SU-DHL-6 (cell line): ENCODE measurements around the gene TMIGD2.

Experiments
- H2AFZ ChIP-seq: fragments of 200-600 bp; sonication (generic); 2 replicates; pipeline ENCODE4 v1.6.1; 2014; ENCODE audit warnings: low read depth, mild to moderate bottlenecking, moderate library complexity, mixed read lengths, antibody characterized with exemption, low read length; ENCODE audit not compliant: severe bottlenecking
- H3F3A ChIP-seq: fragments of 200-600 bp; shearing (Covaris generic); 2 replicates; pipeline ENCODE4 v1.6.0; 2016; ENCODE audit warnings: antibody characterized with exemption, mild to moderate bottlenecking; ENCODE audit not compliant: insufficient read depth
- H3K27ac ChIP-seq: fragments of 200-600 bp; sonication (generic); 2 replicates; pipeline ENCODE4 v1.5.1; 2016; ENCODE audit warnings: low read depth, mild to moderate bottlenecking, low read length, moderate library complexity, mixed read lengths
- H3K27me3 ChIP-seq: fragments of 200-600 bp; sonication (generic), shearing (Covaris generic); 2 replicates; pipeline ENCODE4 v1.6.0; 2014; ENCODE audit warnings: mild to moderate bottlenecking, low read length
- H3K36me3 ChIP-seq: fragments of 200-600 bp; sonication (generic); 2 replicates; pipeline ENCODE4 v1.6.1; 2014; ENCODE audit warnings: mild to moderate bottlenecking, low read length, mixed read lengths
- H3K4me2 ChIP-seq: fragments of 300-600, 200-600 bp; shearing (Covaris generic), sonication (generic); 2 replicates; pipeline ENCODE4 v1.6.0; 2014; ENCODE audit warnings: low read length, low read depth, mild to moderate bottlenecking; ENCODE audit not compliant: poor library complexity, severe bottlenecking
- H3K4me3 ChIP-seq: fragments of 200-600 bp; sonication (generic); 2 replicates; pipeline ENCODE4 v1.5.1; 2014; ENCODE audit warnings: antibody characterized with exemption, low read length, mild to moderate bottlenecking, mixed read lengths; ENCODE audit not compliant: insufficient read depth, poor library complexity, severe bottlenecking
- H3K79me2 ChIP-seq: fragments of 200-600 bp; sonication (generic); 2 replicates; pipeline ENCODE4 v1.6.1; 2014; ENCODE audit warnings: mild to moderate bottlenecking, low read length, moderate library complexity; ENCODE audit not compliant: insufficient read depth
- H3K9ac ChIP-seq: fragments of 200-600 bp; sonication (generic); 2 replicates; pipeline ENCODE4 v1.7.0; 2014; ENCODE audit warnings: mild to moderate bottlenecking, low read length
- H3K9me2 ChIP-seq: fragments of 200-600 bp; sonication (generic); replicated peaks from 2 replicates; pipeline ENCODE4 v1.6.1; 2014; ENCODE audit warnings: low read length; ENCODE audit not compliant: insufficient read depth
- H3K9me3 ChIP-seq: fragments of 200-600 bp; sonication (generic); 2 replicates; pipeline ENCODE4 v1.6.1; 2014; ENCODE audit warnings: low read length, mixed read lengths; ENCODE audit not compliant: insufficient read depth
- H4K20me1 ChIP-seq: fragments of 200-600 bp; sonication (generic); 2 replicates; pipeline ENCODE4 v1.6.1; 2014; ENCODE audit warnings: low read depth, mild to moderate bottlenecking, antibody characterized with exemption, low read length, moderate library complexity, mixed read lengths
- CTCF ChIP-seq: fragments of 200-600 bp; sonication (generic); IDR thresholded peaks from one replicate; pipeline ENCODE4 v1.5.1; 2017; ENCODE audit warnings: antibody characterized with exemption, mild to moderate bottlenecking, low read length, moderate library complexity; ENCODE audit not compliant: insufficient read depth, poor library complexity, severe bottlenecking
- EZH2phosphoT487 ChIP-seq: fragments of 200-600 bp; sonication (generic), shearing (Covaris generic); conservative IDR thresholded peaks from 2 replicates; pipeline ENCODE4 v1.6.1; 2018; ENCODE audit warnings: mild to moderate bottlenecking, antibody characterized with exemption, low read length, moderate library complexity, mixed read lengths

TMIGD2 gene

GRCh38 chr19:4266253-4267000, 35.8 kb downstream of the TMIGD2 start:
- H3K4me2 ChIP-seq: no peak overlapping the region

GRCh38 chr19:4264812-4265211, 37.4 kb downstream of the TMIGD2 start:
- H3K27ac ChIP-seq: no peak overlapping the region
- no peak overlapping the region for H3K4me2 ChIP-seq
- H3K4me3 ChIP-seq: no peak overlapping the region
- no peaks in the 10 kb centered on the region for H4K20me1 ChIP-seq
- no peaks in the 10 kb centered on the region for H3K9me3 ChIP-seq
- no peak for TF ChIP-seq CTCF
- no peak for TF ChIP-seq EZH2phosphoT487
- H3K36me3 ChIP-seq: peaks cover 2% of the 10 kb centered on the region; the same call in 1 of the 2 replicates
- no peak overlapping the region for H2AFZ ChIP-seq
- H3K79me2 ChIP-seq: no peaks in the 10 kb centered on the region
- H3K9ac ChIP-seq: no peak overlapping the region
- no peaks in the 10 kb centered on the region for H3F3A ChIP-seq
- H3K9me2 ChIP-seq: no peaks in the 10 kb centered on the region
- H3K27me3 ChIP-seq: no peaks in the 10 kb centered on the region

More at GRCh38 chr19:4266253-4267000, 35.8 kb downstream of the TMIGD2 start:
- no peak overlapping the region for H3K4me3 ChIP-seq
- no peaks in the 10 kb centered on the region for H3K9me3 ChIP-seq
- H3K79me2 ChIP-seq: no peaks in the 10 kb centered on the region
- no peaks in the 10 kb centered on the region for H3K9me2 ChIP-seq
- H3F3A ChIP-seq: no peaks in the 10 kb centered on the region
- no peaks in the 10 kb centered on the region for H3K27me3 ChIP-seq
- TF ChIP-seq CTCF (no peak), EZH2phosphoT487 (no peak)
- no peak overlapping the region for H3K27ac ChIP-seq
- no peak overlapping the region for H3K9ac ChIP-seq
- no peak overlapping the region for H2AFZ ChIP-seq
- peaks cover 2% of the 10 kb centered on the region; the same call in 1 of the 2 replicates for H3K36me3 ChIP-seq
- no peaks in the 10 kb centered on the region for H4K20me1 ChIP-seq

GRCh38 chr19:4260613-4261191, 41.5 kb downstream of the TMIGD2 start:
- H3K4me2 ChIP-seq: no peak overlapping the region
- H3K9me2 ChIP-seq: no peaks in the 10 kb centered on the region
- H2AFZ ChIP-seq: no peak overlapping the region
- TF ChIP-seq EZH2phosphoT487: no peak
- no peak for TF ChIP-seq CTCF
- H3F3A ChIP-seq: no peaks in the 10 kb centered on the region
- no peaks in the 10 kb centered on the region for H3K79me2 ChIP-seq
- peaks cover 7% of the 10 kb centered on the region; the same call in 1 of the 2 replicates for H3K36me3 ChIP-seq
- no peaks in the 10 kb centered on the region for H3K9me3 ChIP-seq
- no peaks in the 10 kb centered on the region for H3K27me3 ChIP-seq
- H3K4me3 ChIP-seq: no peak overlapping the region
- no peak overlapping the region for H3K9ac ChIP-seq
- H4K20me1 ChIP-seq: no peaks in the 10 kb centered on the region
- no peak overlapping the region for H3K27ac ChIP-seq
